OCI-LY3 (cell line): ENCODE data around the gene PPDPF.
A peak's percentile ranks its signal among the peaks of the same experiment; 100 is the strongest.

ENCODE experiments used
- H2AFZ ChIP-seq: fragments of 200-600, 300-600 bp; shearing (Covaris generic); 2 replicates; pipeline ENCODE4 v1.6.0; 2014; ENCODE audit warnings: antibody characterized with exemption, low read depth, low read length
- H3K27ac ChIP-seq: fragments of 200-600, 300-600 bp; sonication (generic); 2 replicates; pipeline ENCODE4 v1.5.1; 2014; ENCODE audit warnings: mild to moderate bottlenecking, low read length, moderate library complexity, mixed read lengths
- H3K27me3 ChIP-seq: fragments of 200-600, 300-600 bp; sonication (generic); 2 replicates; pipeline ENCODE4 v1.6.1; 2014; ENCODE audit warnings: low read depth, low read length, mixed read lengths
- H3K36me3 ChIP-seq: fragments of 200-600, 300-600 bp; sonication (generic); replicated peaks from 2 replicates; pipeline ENCODE3; 2014; ENCODE audit warnings: low read depth, low read length, mixed read lengths
- H3K4me1 ChIP-seq: fragments of 300-600, 200-600 bp; sonication (generic); 2 replicates; pipeline ENCODE4 v1.6.1; 2014; ENCODE audit warnings: low read length, mixed read lengths
- H3K4me2 ChIP-seq: fragments of 200-600, 300-600 bp; sonication (generic); 2 replicates; pipeline ENCODE4 v1.6.1; 2014; ENCODE audit warnings: low read length, mixed read lengths
- H3K4me3 ChIP-seq: fragments of 300-600, 200-600 bp; sonication (generic); 2 replicates; pipeline ENCODE4 v1.5.1; 2014; ENCODE audit warnings: antibody characterized with exemption, mild to moderate bottlenecking, low read length, moderate library complexity
- H3K79me2 ChIP-seq: fragments of 300-600, 200-600 bp; shearing (Covaris generic); 2 replicates; pipeline ENCODE4 v1.6.1; 2014; ENCODE audit warnings: mild to moderate bottlenecking, low read length, mixed read lengths
- H3K9ac ChIP-seq: fragments of 300-600, 200-600 bp; shearing (Covaris generic); 2 replicates; pipeline ENCODE4 v1.6.0; 2014; ENCODE audit warnings: mild to moderate bottlenecking, low read length, moderate library complexity
- H3K9me3 ChIP-seq: fragments of 200-600, 300-600 bp; shearing (Covaris generic); 2 replicates; pipeline ENCODE4 v1.6.1; 2014; ENCODE audit warnings: low read length, mixed read lengths; ENCODE audit not compliant: insufficient read depth
- H4K20me1 ChIP-seq: fragments of 200-600, 300-600 bp; sonication (generic); 2 replicates; pipeline ENCODE4 v1.6.1; 2016; ENCODE audit warnings: low read length, mixed read lengths; ENCODE audit not compliant: insufficient read depth
- CTCF ChIP-seq: fragments of 200-600, 300-600 bp; sonication (generic); IDR thresholded peaks from 2 replicates; pipeline ENCODE4 v1.5.1; 2014; ENCODE audit warnings: antibody characterized with exemption, low read length, low read depth
- EZH2phosphoT487 ChIP-seq: fragments of 200-600 bp; shearing (Covaris generic); IDR thresholded peaks from 2 replicates; pipeline ENCODE4 v1.6.1; 2018; ENCODE audit warnings: antibody characterized with exemption, mixed run types, low read depth

The PPDPF gene

GRCh38 chr20:63494084-63494419, 26.5 kb upstream of the PPDPF start:
- H2AFZ ChIP-seq: no peak overlapping the region
- no peaks in the 10 kb centered on the region for H3K79me2 ChIP-seq
- H3K27ac ChIP-seq: no peak overlapping the region
- H3K9me3 ChIP-seq: no peaks in the 10 kb centered on the region
- no peak for TF ChIP-seq CTCF
- TF ChIP-seq EZH2phosphoT487: no peak
- no peak overlapping the region for H3K4me2 ChIP-seq
- H3K4me1 ChIP-seq: no peaks in the 10 kb centered on the region
- no peak overlapping the region for H3K9ac ChIP-seq
- no peaks in the 10 kb centered on the region for H3K27me3 ChIP-seq
- no peaks in the 10 kb centered on the region for H3K36me3 ChIP-seq
- H3K4me3 ChIP-seq: no peak overlapping the region
- no peaks in the 10 kb centered on the region for H4K20me1 ChIP-seq

- Histone ChIP-seq H3K79me2 (no peaks in the 10 kb centered on the region), H3K4me3 (no peak overlapping the region), H3K9ac (no peak overlapping the region), H3K4me2 (no peak overlapping the region), H3K9me3 (no peaks in the 10 kb centered on the region), H3K4me1 (no peaks in the 10 kb centered on the region), H3K27me3 (no peaks in the 10 kb centered on the region), H3K36me3 (no peaks in the 10 kb centered on the region), H4K20me1 (no peaks in the 10 kb centered on the region), H3K27ac (no peak overlapping the region), H2AFZ (no peak overlapping the region)
- TF ChIP-seq EZH2phosphoT487: no peak
- TF ChIP-seq CTCF: no peak
Measured at GRCh38 chr20:63494420-63495166, 26.0 kb upstream of the PPDPF start.

GRCh38 chr20:63495167-63495720, 25.3 kb upstream of the PPDPF start:
- TF ChIP-seq CTCF (no peak), EZH2phosphoT487 (no peak)
- H3K9me3 ChIP-seq: no peaks in the 10 kb centered on the region
- no peaks in the 10 kb centered on the region for H3K4me1 ChIP-seq
- no peak overlapping the region for H3K27ac ChIP-seq
- H3K4me2 ChIP-seq: no peak overlapping the region
- H3K27me3 ChIP-seq: no peaks in the 10 kb centered on the region
- no peaks in the 10 kb centered on the region for H3K79me2 ChIP-seq
- no peak overlapping the region for H3K9ac ChIP-seq
- no peak overlapping the region for H2AFZ ChIP-seq
- H3K4me3 ChIP-seq: no peak overlapping the region
- H4K20me1 ChIP-seq: no peaks in the 10 kb centered on the region
- no peaks in the 10 kb centered on the region for H3K36me3 ChIP-seq

GRCh38 chr20:63495741-63496595, 24.6 kb upstream of the PPDPF start:
- H2AFZ ChIP-seq: no peak overlapping the region
- no peak overlapping the region for H3K9ac ChIP-seq
- no peaks in the 10 kb centered on the region for H4K20me1 ChIP-seq
- no peaks in the 10 kb centered on the region for H3K9me3 ChIP-seq
- no peaks in the 10 kb centered on the region for H3K79me2 ChIP-seq
- no peaks in the 10 kb centered on the region for H3K27me3 ChIP-seq
- TF ChIP-seq EZH2phosphoT487 (no peak), CTCF (peak; percentile 91)
- H3K36me3 ChIP-seq: no peaks in the 10 kb centered on the region
- H3K27ac ChIP-seq: no peak overlapping the region
- no peaks in the 10 kb centered on the region for H3K4me1 ChIP-seq
- H3K4me2 ChIP-seq: peak overlapping the region; percentile 67
- peak overlapping the region; percentile 45 for H3K4me3 ChIP-seq
